IPS-20b (cell line): ENCODE data around the gene GRAMD4.

Source experiments
- H3K27ac ChIP-seq: one replicate; pipeline ENCODE4 v1.5.1; 2013; ENCODE audit warnings: low read length
- H3K27me3 ChIP-seq: 2 replicates; pipeline ENCODE4 v1.6.1; 2013; ENCODE audit warnings: mild to moderate bottlenecking, low read length, inconsistent platforms; ENCODE audit not compliant: insufficient read depth
- H3K36me3 ChIP-seq: 2 replicates; pipeline ENCODE4 v1.6.1; 2013; ENCODE audit warnings: low read depth, mild to moderate bottlenecking, inconsistent platforms, low read length, moderate library complexity; ENCODE audit not compliant: insufficient read depth
- H3K4me1 ChIP-seq: 2 replicates; pipeline ENCODE4 v1.6.1; 2013; ENCODE audit warnings: mild to moderate bottlenecking, control low read depth, inconsistent platforms, low read length, moderate library complexity; ENCODE audit not compliant: insufficient read depth
- H3K4me3 ChIP-seq: 2 replicates; pipeline ENCODE4 v1.5.1; 2013; ENCODE audit warnings: mild to moderate bottlenecking, low read length, inconsistent platforms
- H3K9ac ChIP-seq: 2 replicates; pipeline ENCODE4 v1.6.1; 2013; ENCODE audit warnings: low read depth, mild to moderate bottlenecking, inconsistent platforms, low read length, moderate library complexity
- H3K9me3 ChIP-seq: 2 replicates; pipeline ENCODE4 v1.6.1; 2013; ENCODE audit warnings: mild to moderate bottlenecking, low read depth, low read length, inconsistent platforms; ENCODE audit not compliant: insufficient read depth

The GRAMD4 gene

GRCh38 chr22:46665751-46666280 is 45.6 kb downstream of the GRAMD4 start:
- H3K9ac ChIP-seq = no peak overlapping the region
- no peaks in the 10 kb centered on the region for H3K36me3 ChIP-seq
- H3K27me3 ChIP-seq = no peaks in the 10 kb centered on the region
- H3K9me3 ChIP-seq = no peaks in the 10 kb centered on the region
- H3K4me3 ChIP-seq = no peak overlapping the region
- no peaks in the 10 kb centered on the region for H3K4me1 ChIP-seq
- no peak overlapping the region for H3K27ac ChIP-seq

GRCh38 chr22:46666577-46667244 is 46.5 kb downstream of the GRAMD4 start:
- Histone ChIP-seq H3K27me3 (no peaks in the 10 kb centered on the region), H3K27ac (no peak overlapping the region), H3K36me3 (no peaks in the 10 kb centered on the region), H3K4me1 (no peaks in the 10 kb centered on the region), H3K9ac (no peak overlapping the region), H3K9me3 (no peaks in the 10 kb centered on the region), H3K4me3 (no peak overlapping the region)

GRCh38 chr22:46667245-46667623 is 47.0 kb downstream of the GRAMD4 start:
- H3K27me3 ChIP-seq = no peaks in the 10 kb centered on the region
- no peaks in the 10 kb centered on the region for H3K4me1 ChIP-seq
- H3K9me3 ChIP-seq = no peaks in the 10 kb centered on the region
- H3K4me3 ChIP-seq = no peak overlapping the region
- H3K36me3 ChIP-seq = no peaks in the 10 kb centered on the region
- H3K9ac ChIP-seq = no peak overlapping the region
- no peak overlapping the region for H3K27ac ChIP-seq

- H3K27me3 ChIP-seq = no peaks in the 10 kb centered on the region
- no peak overlapping the region for H3K9ac ChIP-seq
- H3K27ac ChIP-seq = no peak overlapping the region
- H3K36me3 ChIP-seq = no peaks in the 10 kb centered on the region
- H3K4me1 ChIP-seq = no peaks in the 10 kb centered on the region
- no peak overlapping the region for H3K4me3 ChIP-seq
- no peaks in the 10 kb centered on the region for H3K9me3 ChIP-seq
Observed at GRCh38 chr22:46668116-46668515, 47.9 kb downstream of the GRAMD4 start.

GRCh38 chr22:46669201-46669600 is 49.0 kb downstream of the GRAMD4 start:
- H3K9ac ChIP-seq = no peak overlapping the region
- no peak overlapping the region for H3K27ac ChIP-seq
- no peak overlapping the region for H3K4me3 ChIP-seq
- H3K4me1 ChIP-seq = no peaks in the 10 kb centered on the region
- H3K36me3 ChIP-seq = no peaks in the 10 kb centered on the region
- H3K9me3 ChIP-seq = no peaks in the 10 kb centered on the region
- no peaks in the 10 kb centered on the region for H3K27me3 ChIP-seq

- Histone ChIP-seq H3K4me3 (no peak overlapping the region), H3K4me1 (no peaks in the 10 kb centered on the region), H3K27ac (no peak overlapping the region), H3K27me3 (no peaks in the 10 kb centered on the region), H3K9me3 (no peaks in the 10 kb centered on the region), H3K36me3 (no peaks in the 10 kb centered on the region), H3K9ac (no peak overlapping the region)
Observed at GRCh38 chr22:46671824-46672432, 51.7 kb downstream of the GRAMD4 start.

GRCh38 chr22:46672731-46673130 is 52.5 kb downstream of the GRAMD4 start:
- Histone ChIP-seq H3K9me3 (no peaks in the 10 kb centered on the region), H3K27ac (no peak overlapping the region), H3K36me3 (no peaks in the 10 kb centered on the region), H3K4me1 (no peaks in the 10 kb centered on the region), H3K4me3 (no peak overlapping the region), H3K9ac (no peak overlapping the region), H3K27me3 (no peaks in the 10 kb centered on the region)

GRCh38 chr22:46673205-46673604 is 53.0 kb downstream of the GRAMD4 start:
- H3K9me3 ChIP-seq = no peaks in the 10 kb centered on the region
- no peak overlapping the region for H3K9ac ChIP-seq

GRCh38 chr22:46673662-46674236 is 53.6 kb downstream of the GRAMD4 start:
- H3K36me3 ChIP-seq = no peaks in the 10 kb centered on the region

More at GRCh38 chr22:46673205-46673604, 53.0 kb downstream of the GRAMD4 start:
- H3K27ac ChIP-seq = no peak overlapping the region
- no peaks in the 10 kb centered on the region for H3K36me3 ChIP-seq
- no peaks in the 10 kb centered on the region for H3K4me1 ChIP-seq
- H3K4me3 ChIP-seq = no peak overlapping the region
- H3K27me3 ChIP-seq = no peaks in the 10 kb centered on the region

GRCh38 chr22:46674367-46674781 is 54.2 kb downstream of the GRAMD4 start:
- Histone ChIP-seq H3K4me1 (no peaks in the 10 kb centered on the region), H3K27ac (no peak overlapping the region), H3K9ac (no peak overlapping the region), H3K4me3 (no peak overlapping the region), H3K36me3 (no peaks in the 10 kb centered on the region), H3K27me3 (no peaks in the 10 kb centered on the region), H3K9me3 (no peaks in the 10 kb centered on the region)

More at GRCh38 chr22:46673662-46674236, 53.6 kb downstream of the GRAMD4 start:
- no peak overlapping the region for H3K27ac ChIP-seq
- H3K9me3 ChIP-seq = no peaks in the 10 kb centered on the region
- no peaks in the 10 kb centered on the region for H3K27me3 ChIP-seq
- no peak overlapping the region for H3K4me3 ChIP-seq
- no peaks in the 10 kb centered on the region for H3K4me1 ChIP-seq
- no peak overlapping the region for H3K9ac ChIP-seq

GRCh38 chr22:46674906-46675305 is 54.7 kb downstream of the GRAMD4 start:
- Histone ChIP-seq H3K9me3 (no peaks in the 10 kb centered on the region), H3K27ac (no peak overlapping the region), H3K4me1 (no peaks in the 10 kb centered on the region), H3K4me3 (no peak overlapping the region), H3K9ac (no peak overlapping the region), H3K36me3 (no peaks in the 10 kb centered on the region), H3K27me3 (no peaks in the 10 kb centered on the region)

GRCh38 chr22:46675479-46675878 is 55.3 kb downstream of the GRAMD4 start:
- Histone ChIP-seq H3K27ac (no peak overlapping the region), H3K4me3 (no peak overlapping the region), H3K4me1 (no peaks in the 10 kb centered on the region), H3K9me3 (no peaks in the 10 kb centered on the region), H3K36me3 (no peaks in the 10 kb centered on the region), H3K9ac (no peak overlapping the region), H3K27me3 (no peaks in the 10 kb centered on the region)
